ENCODE data around the gene RHBDD3. TPM values are rescaled to one million over a fixed set of nuclear protein-coding genes. Genes with fewer than 3 reads are reported as not detected.

RHBDD3 gene
- total RNA-seq, 4 donors from 2014 or later = 19.8 to 38.0 (median 28.6) TPM

GRCh38 chr22:29215012-29215860 lies 52.5 kb downstream of the RHBDD3 start:
- Histone ChIP-seq H3K27ac (no peak overlapping the region), H3K36me3 (no peaks in the 10 kb centered on the region), H3K4me1 (no peaks in the 10 kb centered on the region), H3K9me3 (no peaks in the 10 kb centered on the region), H3K27me3 (no peaks in the 10 kb centered on the region), H3K4me3 (no peak overlapping the region)
- TF ChIP-seq CTCF (IDR thresholded peaks at IDR 0.05 in 4 of 5, conservative IDR thresholded peaks at IDR 0.05 in 1 of 5) = no peak
- no peak for TF ChIP-seq POLR2A (IDR thresholded peaks at IDR 0.05)
- no peak for ATAC-seq
- no peak for DNase-seq
- in situ Hi-C loops (cut with MboI; ENCODE audit: low sequenced_read_pairs in 4 of 4) = no loop called here
- intact Hi-C loops (cut with DNase I; ENCODE audit: low total_unique reads) = no loop called here

GRCh38 chr22:29214232-29214631 lies 53.5 kb downstream of the RHBDD3 start:
- DNase-seq (no peak), ATAC-seq (no peak)
- H3K36me3 ChIP-seq = no peaks in the 10 kb centered on the region
- in situ Hi-C loops (cut with MboI; ENCODE audit: low sequenced_read_pairs in 4 of 4) (no loop called here), intact Hi-C loops (cut with DNase I; ENCODE audit: low total_unique reads) (no loop called here)
- no peaks in the 10 kb centered on the region for H3K9me3 ChIP-seq
- H3K27me3 ChIP-seq = no peaks in the 10 kb centered on the region
- no peak overlapping the region for H3K27ac ChIP-seq
- H3K4me1 ChIP-seq = no peaks in the 10 kb centered on the region
- TF ChIP-seq CTCF (IDR thresholded peaks at IDR 0.05 in 4 of 5, conservative IDR thresholded peaks at IDR 0.05 in 1 of 5) (no peak), POLR2A (IDR thresholded peaks at IDR 0.05) (no peak)
- H3K4me3 ChIP-seq = no peak overlapping the region

GRCh38 chr22:29213493-29213892 lies 54.3 kb downstream of the RHBDD3 start:
- TF ChIP-seq CTCF (IDR thresholded peaks at IDR 0.05 in 4 of 5, conservative IDR thresholded peaks at IDR 0.05 in 1 of 5) = no peak
- TF ChIP-seq POLR2A (IDR thresholded peaks at IDR 0.05) = no peak
- Histone ChIP-seq H3K4me3 (no peak overlapping the region), H3K9me3 (no peaks in the 10 kb centered on the region), H3K36me3 (no peaks in the 10 kb centered on the region), H3K27ac (no peak overlapping the region), H3K27me3 (no peaks in the 10 kb centered on the region), H3K4me1 (no peaks in the 10 kb centered on the region)
- no peak for DNase-seq
- intact Hi-C loops (cut with DNase I; ENCODE audit: low total_unique reads) = no loop called here
- in situ Hi-C loops (cut with MboI; ENCODE audit: low sequenced_read_pairs in 4 of 4) = no loop called here
- no peak for ATAC-seq

- intact Hi-C loops (cut with DNase I; ENCODE audit: low total_unique reads) = no loop called here
- no peak for DNase-seq
These were observed 55.0 kb downstream of the RHBDD3 start for GRCh38 chr22:29212743-29213142.

More at GRCh38 chr22:29212743-29213142, 55.0 kb downstream of the RHBDD3 start:
- TF ChIP-seq CTCF (IDR thresholded peaks at IDR 0.05 in 4 of 5, conservative IDR thresholded peaks at IDR 0.05 in 1 of 5) (no peak), POLR2A (IDR thresholded peaks at IDR 0.05) (no peak)
- H3K27me3 ChIP-seq = no peaks in the 10 kb centered on the region
- H3K27ac ChIP-seq = no peak overlapping the region
- no peak for ATAC-seq
- no peak overlapping the region for H3K4me3 ChIP-seq
- H3K36me3 ChIP-seq = no peaks in the 10 kb centered on the region
- in situ Hi-C loops (cut with MboI; ENCODE audit: low sequenced_read_pairs in 4 of 4) = no loop called here
- H3K9me3 ChIP-seq = no peaks in the 10 kb centered on the region
- H3K4me1 ChIP-seq = no peaks in the 10 kb centered on the region
